Body of pancreas (tissue), 4 donors: ENCODE data around the gene IGFBP6. TPM values are rescaled to one million over a fixed set of nuclear protein-coding genes. Genes with fewer than 3 reads are reported as not detected.

Source experiments
- ATAC-seq: fragments of 150-250 bp; one replicate; pipeline ENCODE4 v1.9.1; 2016
- DNase-seq, 4 donors: peaks; one replicate each; pipeline ENCODE4 v3.0.0-alpha.2; 2019
- H3K27ac ChIP-seq, 4 donors: fragments of 200-600 bp; sonication (generic); 1 replicate in 3 of 4; 2 replicates in 1 of 4; pipeline versions ENCODE4 v1.5.1 to v1.6.1; 2016 to 2019; ENCODE audit warnings: mild to moderate bottlenecking in 1 of 4, mixed read lengths in 1 of 4, moderate library complexity in 1 of 4
- H3K27me3 ChIP-seq, 2 donors: fragments of 200-600 bp; sonication (generic); one replicate each; pipeline ENCODE4 v1.6.0; 2016; ENCODE audit warnings: mild to moderate bottlenecking in 1 of 2
- H3K36me3 ChIP-seq, 2 donors: fragments of 200-600 bp; sonication (generic); replicated peaks in 1 of 2; 2 replicates each; pipeline ENCODE4 v1.5.1; 2016; ENCODE audit warnings: low read depth in 2 of 2; ENCODE audit not compliant: insufficient read depth in 1 of 2
- H3K4me1 ChIP-seq: fragments of 200-600 bp; sonication (generic); one replicate; pipeline ENCODE4 v1.6.0; 2016
- H3K4me3 ChIP-seq, 2 donors: fragments of 200-600 bp; sonication (generic); 1 replicate in 1 of 2; 2 replicates in 1 of 2; pipeline ENCODE4 v1.5.1; 2016 to 2019
- H3K9me3 ChIP-seq, 3 donors: fragments of 200-600 bp; sonication (generic); 1 replicate in 2 of 3; 2 replicates in 1 of 3; pipeline ENCODE4 v1.5.1; 2016
- CTCF ChIP-seq, 7 experiments: fragments of 450-650 bp in 4 of 7; fragments of 200-600 bp in 3 of 7; sonication (generic) in 3 of 7; IDR thresholded peaks; one replicate each; pipeline ENCODE4 v1.5.1; 2016 to 2019; ENCODE audit warnings: antibody characterized with exemption in 7 of 7
- POLR2A ChIP-seq, 3 donors: fragments of 450-650 bp; IDR thresholded peaks; one replicate each; pipeline ENCODE4 v1.6.1; 2016; ENCODE audit warnings: antibody characterized with exemption in 3 of 3, mild to moderate bottlenecking in 2 of 3
- WGBS, 2 donors: methylation state at CpG; one replicate each; pipeline ENCODE4 v1.1.5; 2017; 5-methylcytosine and 5-hydroxymethylcytosine counted together
- intact Hi-C: fragments of 100-400 bp; cut with DNase I; formaldehyde crosslinking; loops from one replicate; pipeline ENCODE4 v1.15.1; 2023
- total RNA-seq, 2 donors: library from RNA; depleted of rRNA; stranded (reverse); fragments of >200 nt; gene quantifications; one replicate each; pipeline ENCODE4 v1.1.0, GENCODE V29; 2016

Gene IGFBP6
- total RNA-seq, 2 donors from 2014 or later: 154 to 204 TPM

DNA sequence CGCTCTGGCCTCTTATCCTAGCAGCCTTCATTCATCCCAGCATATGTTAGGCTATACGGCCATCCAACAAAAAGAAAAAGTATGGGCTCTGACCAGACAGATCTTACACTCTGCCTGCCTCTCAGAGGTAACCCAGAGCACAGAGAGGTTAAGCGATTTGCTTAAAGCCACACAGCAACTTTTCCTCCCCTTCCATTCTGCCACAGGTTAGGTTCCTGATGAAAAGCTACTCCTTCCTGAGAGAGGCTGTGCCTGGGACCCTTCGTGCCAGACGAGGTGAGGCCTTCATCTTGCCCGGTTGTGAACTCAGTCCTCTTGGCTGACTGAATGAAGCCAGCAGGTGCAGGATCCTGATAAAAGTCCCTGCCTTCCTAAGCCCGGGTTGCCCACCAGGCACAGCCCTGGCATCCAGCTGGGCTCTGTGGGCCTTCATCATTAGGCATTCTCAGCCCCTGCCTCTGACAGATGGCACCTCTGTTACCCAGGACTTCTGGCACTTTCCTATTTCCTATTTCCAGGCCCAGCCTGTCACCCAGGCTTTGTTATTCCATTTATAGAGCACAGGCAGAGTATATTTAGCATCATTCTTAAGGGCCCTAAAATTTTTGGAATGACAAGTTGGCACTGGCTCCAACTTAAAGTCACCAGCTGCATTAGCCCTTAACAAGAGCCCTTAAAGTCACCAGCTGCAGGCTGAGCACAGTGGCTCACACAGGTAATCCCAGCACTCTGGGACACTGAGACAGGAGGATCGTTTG is 18.6 kb downstream of the IGFBP6 start:
- no peaks in the 10 kb centered on the region for H3K9me3 ChIP-seq
- H3K4me1 ChIP-seq: no peaks in the 10 kb centered on the region
- no peaks in the 10 kb centered on the region for H3K27me3 ChIP-seq
- intact Hi-C loops: no loop called here
- WGBS, 2 donors: 86 to 91% methylated on average over 6 to 8 of the region's 8 CpGs
- H3K36me3 ChIP-seq: no peaks in the 10 kb centered on the region
- H3K27ac ChIP-seq: no peak overlapping the region
- ATAC-seq (no peak), DNase-seq (no peak)
- no peak overlapping the region for H3K4me3 ChIP-seq
- TF ChIP-seq POLR2A (IDR thresholded peaks at IDR 0.05) (no peak), CTCF (IDR thresholded peaks at IDR 0.05) (no peak)

- no peak overlapping the region for H3K27ac ChIP-seq
- intact Hi-C loops: no loop called here
Measured at GRCh38 chr12:53118751-53119300, 21.4 kb downstream of the IGFBP6 start.

GRCh38 chr12:53120685-53121525 is 23.4 kb downstream of the IGFBP6 start:
- 80 to 86% methylated on average over 12 of the region's 12 CpGs for WGBS, 2 donors
- intact Hi-C loops: no loop called here
- Histone ChIP-seq H3K27ac (no peak overlapping the region), H3K4me3 (no peak overlapping the region), H3K9me3 (no peaks in the 10 kb centered on the region), H3K36me3 (no peaks in the 10 kb centered on the region), H3K4me1 (no peaks in the 10 kb centered on the region), H3K27me3 (no peaks in the 10 kb centered on the region)
- no peak for DNase-seq
- ATAC-seq: no peak
- TF ChIP-seq POLR2A (IDR thresholded peaks at IDR 0.05) (no peak), CTCF (IDR thresholded peaks at IDR 0.05) (no peak)

More at GRCh38 chr12:53118751-53119300, 21.4 kb downstream of the IGFBP6 start:
- no peak for ATAC-seq
- Histone ChIP-seq H3K27me3 (no peaks in the 10 kb centered on the region), H3K4me1 (no peaks in the 10 kb centered on the region), H3K9me3 (no peaks in the 10 kb centered on the region), H3K4me3 (no peak overlapping the region), H3K36me3 (no peaks in the 10 kb centered on the region)
- WGBS, 2 donors: 70 to 77% methylated on average over 7 to 8 of the region's 8 CpGs
- TF ChIP-seq CTCF (IDR thresholded peaks at IDR 0.05) (no peak), POLR2A (IDR thresholded peaks at IDR 0.05) (no peak)
- no peak for DNase-seq

GRCh38 chr12:53122961-53123468 is 25.5 kb downstream of the IGFBP6 start:
- no peaks in the 10 kb centered on the region for H3K9me3 ChIP-seq
- no peaks in the 10 kb centered on the region for H3K36me3 ChIP-seq
- TF ChIP-seq POLR2A (IDR thresholded peaks at IDR 0.05): no peak
- TF ChIP-seq CTCF (IDR thresholded peaks at IDR 0.05): no peak
- no peaks in the 10 kb centered on the region for H3K27me3 ChIP-seq
- H3K4me1 ChIP-seq: no peaks in the 10 kb centered on the region
- H3K4me3 ChIP-seq: no peak overlapping the region
- 84 to 93% methylated on average over 2 to 10 of the region's 10 CpGs for WGBS, 2 donors
- H3K27ac ChIP-seq: no peak overlapping the region
- ATAC-seq (no peak), DNase-seq (no peak)
- intact Hi-C loops: no loop called here
